Neuronal stem cell (in vitro differentiated cells): Measurements from ENCODE around the gene MIGA2.

Experiments used
- DNase-seq: peaks from one replicate; pipeline ENCODE4 v3.0.0-alpha.2; 2013; ENCODE audit warnings: low spot score
- H2AFZ ChIP-seq: one replicate; pipeline ENCODE4 v1.6.1; 2013; ENCODE audit warnings: mild to moderate bottlenecking, low read length, inconsistent platforms
- H2AK5ac ChIP-seq: 2 replicates; pipeline ENCODE4 v1.6.1; 2013; ENCODE audit warnings: low read depth, mild to moderate bottlenecking, inconsistent platforms, low read length, moderate library complexity, mixed read lengths
- H2BK120ac ChIP-seq: 2 replicates; pipeline ENCODE4 v1.6.1; 2013; ENCODE audit warnings: low read depth, mild to moderate bottlenecking, inconsistent platforms, low read length, moderate library complexity, mixed read lengths
- H2BK12ac ChIP-seq: one replicate; pipeline ENCODE4 v1.6.1; 2013; ENCODE audit warnings: low read length, inconsistent platforms
- H2BK15ac ChIP-seq: 2 replicates; pipeline ENCODE4 v1.6.1; 2013; ENCODE audit warnings: mild to moderate bottlenecking, low read length, inconsistent platforms, mixed read lengths
- H2BK5ac ChIP-seq: one replicate; pipeline ENCODE4 v1.6.1; 2013; ENCODE audit warnings: inconsistent platforms, mild to moderate bottlenecking, low read length, moderate library complexity
- H3K14ac ChIP-seq: one replicate; pipeline ENCODE4 v1.6.1; 2013; ENCODE audit warnings: low read length, inconsistent platforms
- H3K18ac ChIP-seq: 2 replicates; pipeline ENCODE4 v1.6.1; 2013; ENCODE audit warnings: low read length, inconsistent platforms
- H3K23ac ChIP-seq: 2 replicates; pipeline ENCODE4 v1.6.1; 2013; ENCODE audit warnings: low read depth, mild to moderate bottlenecking, mixed read lengths, low read length, inconsistent platforms; ENCODE audit not compliant: poor library complexity
- H3K27ac ChIP-seq: replicated peaks from 3 replicates; pipeline ENCODE4 v1.5.1; 2013; ENCODE audit warnings: low read length, inconsistent platforms
- H3K27me3 ChIP-seq, 3 experiments: 2 replicates each; pipeline ENCODE4 v1.6.1; 2013; ENCODE audit warnings: low read length in 3 of 3, mild to moderate bottlenecking in 2 of 3, inconsistent platforms in 1 of 3, low read depth in 1 of 3, mixed read lengths in 1 of 3, moderate library complexity in 1 of 3; ENCODE audit not compliant: control insufficient read depth in 3 of 3, insufficient read depth in 3 of 3
- H3K36me3 ChIP-seq, 2 donors: replicated peaks in 1 of 2; 2 replicates each; pipeline ENCODE4 v1.6.1; 2013; ENCODE audit warnings: low read length in 2 of 2; ENCODE audit not compliant: control insufficient read depth in 2 of 2, insufficient read depth in 2 of 2
- H3K4ac ChIP-seq: 2 replicates; pipeline ENCODE4 v1.6.1; 2013; ENCODE audit warnings: inconsistent platforms, mild to moderate bottlenecking, low read length, moderate library complexity
- H3K4me1 ChIP-seq, 2 donors: 1 replicate in 1 of 2; 2 replicates in 1 of 2; pipeline ENCODE4 v1.6.1; 2013; ENCODE audit warnings: low read length in 2 of 2, low read depth in 1 of 2; ENCODE audit not compliant: control insufficient read depth in 2 of 2, insufficient read depth in 1 of 2
- H3K4me2 ChIP-seq: one replicate; pipeline ENCODE4 v1.6.1; 2013; ENCODE audit warnings: mild to moderate bottlenecking, low read length, inconsistent platforms; ENCODE audit not compliant: insufficient read depth, poor library complexity, severe bottlenecking
- H3K4me3 ChIP-seq, 2 donors: 2 replicates each; pipeline ENCODE4 v1.5.1; 2013; ENCODE audit warnings: low read length in 2 of 2, mild to moderate bottlenecking in 2 of 2, inconsistent platforms in 1 of 2, moderate library complexity in 1 of 2
- H3K79me1 ChIP-seq: one replicate; pipeline ENCODE4 v1.6.1; 2013; ENCODE audit warnings: low read depth, mild to moderate bottlenecking, inconsistent platforms, low read length, moderate library complexity
- H3K9ac ChIP-seq: one replicate; pipeline ENCODE4 v1.6.1; 2013; ENCODE audit warnings: mild to moderate bottlenecking, low read depth, low read length, inconsistent platforms; ENCODE audit not compliant: poor library complexity
- H3K9me3 ChIP-seq, 2 donors: replicated peaks in 1 of 2; 2 replicates each; pipeline versions ENCODE3 to v1.6.1; 2013; ENCODE audit warnings: low read length in 2 of 2, mild to moderate bottlenecking in 2 of 2, inconsistent platforms in 1 of 2, low read depth in 1 of 2, mixed read lengths in 1 of 2, moderate library complexity in 1 of 2; ENCODE audit not compliant: control insufficient read depth in 2 of 2, insufficient read depth in 1 of 2
- H4K8ac ChIP-seq: one replicate; pipeline ENCODE4 v1.6.1; 2013; ENCODE audit warnings: low read depth, mild to moderate bottlenecking, inconsistent platforms, low read length, moderate library complexity
- H4K91ac ChIP-seq: one replicate; pipeline ENCODE4 v1.6.1; 2013; ENCODE audit warnings: low read length, low read depth, mild to moderate bottlenecking, inconsistent platforms; ENCODE audit not compliant: poor library complexity
- WGBS, 2 donors: extraction: QIAGEN DNeasy Blood & Tissue Kit; methylation state at CpG; one replicate each; pipeline ENCODE4 v1.1.7; 2013; ENCODE audit warnings: missing lambda C conversion rate in 2 of 2, mixed read lengths in 1 of 2; ENCODE audit not compliant: insufficient read length in 2 of 2, insufficient replicate concordance in 1 of 2; ENCODE audit errors: extremely low coverage in 2 of 2; 5-methylcytosine and 5-hydroxymethylcytosine counted together

Gene MIGA2

GRCh38 chr9:129070696-129071525 lies 34.5 kb downstream of the MIGA2 start:
- Histone ChIP-seq H2AK5ac (peak overlapping the region; percentile 46), H3K4ac (no peak overlapping the region), H3K18ac (no peak overlapping the region), H3K9me3 (no peaks in the 10 kb centered on the region), H2AFZ (no peak overlapping the region), H3K27me3 (no peaks in the 10 kb centered on the region), H3K4me2 (no peak overlapping the region), H3K14ac (peak overlapping the region; percentile 17), H3K79me1 (no peaks in the 10 kb centered on the region), H3K27ac (no peak overlapping the region), H4K91ac (no peak overlapping the region), H4K8ac (peak overlapping the region; percentile 43), H2BK5ac (no peak overlapping the region), H3K4me3 (no peak overlapping the region), H2BK120ac (no peak overlapping the region), H3K36me3 (peaks cover 25 to 43% of the 10 kb centered on the region in 2 donors), H3K4me1 (peaks cover 0 to 3% of the 10 kb centered on the region in 2 donors), H2BK12ac (no peak overlapping the region), H2BK15ac (no peak overlapping the region), H3K23ac (no peak overlapping the region), H3K9ac (no peak overlapping the region)
- WGBS, 2 donors: no CpG with 5 or more reads among the region's 21 CpGs
- no peak for DNase-seq

GRCh38 chr9:129071526-129072126 lies 35.2 kb downstream of the MIGA2 start:
- Histone ChIP-seq H4K8ac (no peak overlapping the region), H3K27me3 (no peaks in the 10 kb centered on the region), H2BK12ac (no peak overlapping the region), H3K4me1 (peaks cover 0 to 3% of the 10 kb centered on the region in 2 donors), H3K27ac (no peak overlapping the region), H3K4me3 (peak overlapping the region in 1 of 2 donors; percentile 40), H3K4ac (no peak overlapping the region), H2BK15ac (no peak overlapping the region), H2BK5ac (no peak overlapping the region), H3K23ac (no peak overlapping the region), H4K91ac (no peak overlapping the region), H3K9ac (no peak overlapping the region), H3K9me3 (no peaks in the 10 kb centered on the region), H2BK120ac (no peak overlapping the region), H2AFZ (no peak overlapping the region), H3K79me1 (no peaks in the 10 kb centered on the region), H3K36me3 (peaks cover 23 to 40% of the 10 kb centered on the region in 2 donors), H3K14ac (no peak overlapping the region), H3K18ac (no peak overlapping the region), H3K4me2 (no peak overlapping the region), H2AK5ac (no peak overlapping the region)
- no peak for DNase-seq
- WGBS, 2 donors: no CpG with 5 or more reads among the region's 10 CpGs

- peak overlapping the region; percentile 32 for H3K9ac ChIP-seq
- no peak overlapping the region for H2BK120ac ChIP-seq
- no peaks in the 10 kb centered on the region for H3K79me1 ChIP-seq
- no peaks in the 10 kb centered on the region for H3K9me3 ChIP-seq
- H3K18ac ChIP-seq: no peak overlapping the region
- H2BK15ac ChIP-seq: no peak overlapping the region
- peaks cover 0 to 3% of the 10 kb centered on the region in 2 donors for H3K4me1 ChIP-seq
- no peak overlapping the region for H2BK12ac ChIP-seq
- DNase-seq: no peak
- no peak overlapping the region for H4K8ac ChIP-seq
- no peak overlapping the region for H2AK5ac ChIP-seq
- no peak overlapping the region for H2BK5ac ChIP-seq
- peaks cover 23 to 39% of the 10 kb centered on the region in 2 donors for H3K36me3 ChIP-seq
- no peak overlapping the region for H2AFZ ChIP-seq
- no peaks in the 10 kb centered on the region for H3K27me3 ChIP-seq
- no peak overlapping the region for H3K4me2 ChIP-seq
- H3K4me3 ChIP-seq: peak overlapping the region in 1 of 2 donors; percentile 30
- H3K27ac ChIP-seq: no peak overlapping the region
- H4K91ac ChIP-seq: no peak overlapping the region
- no peak overlapping the region for H3K4ac ChIP-seq
- no peak overlapping the region for H3K23ac ChIP-seq
- WGBS, 2 donors: no CpG with 5 or more reads among the region's 9 CpGs
- no peak overlapping the region for H3K14ac ChIP-seq
Observed at GRCh38 chr9:129072171-129072570, 35.7 kb downstream of the MIGA2 start.

GRCh38 chr9:129073404-129073803 lies 37.0 kb downstream of the MIGA2 start:
- Histone ChIP-seq H3K79me1 (no peaks in the 10 kb centered on the region), H3K18ac (no peak overlapping the region), H3K27me3 (no peaks in the 10 kb centered on the region), H3K9me3 (no peaks in the 10 kb centered on the region), H3K14ac (no peak overlapping the region), H2BK15ac (no peak overlapping the region), H3K4me3 (no peak overlapping the region), H3K4ac (no peak overlapping the region), H2BK120ac (no peak overlapping the region), H3K4me1 (peaks cover 0 to 3% of the 10 kb centered on the region in 2 donors), H3K27ac (no peak overlapping the region), H3K36me3 (peaks cover 11 to 26% of the 10 kb centered on the region in 2 donors), H2BK12ac (no peak overlapping the region), H2BK5ac (no peak overlapping the region), H3K23ac (no peak overlapping the region), H4K91ac (no peak overlapping the region), H2AFZ (no peak overlapping the region), H3K4me2 (no peak overlapping the region), H3K9ac (no peak overlapping the region), H2AK5ac (no peak overlapping the region), H4K8ac (no peak overlapping the region)
- no CpG with 5 or more reads among the region's 8 CpGs for WGBS, 2 donors
- no peak for DNase-seq
